GM13977 (cell line): ENCODE results near the gene EDEM1.

ENCODE experiments used
- DNase-seq: peaks from one replicate; pipeline ENCODE4 v3.0.0; 2012; ENCODE audit warnings: low spot score
- in situ Hi-C: fragments of 300-500 bp; cut with MboI; formaldehyde crosslinking; loops from one replicate; pipeline ENCODE4 v1.12.0; 2022; ENCODE audit warnings: low sequenced_read_pairs, low pct_unique_long_range_greater_than_20kb, mixed read lengths, inconsistent platforms; ENCODE audit not compliant: unreplicated experiment
- TF ChIP-seq, protein P1 (sequence below): IDR thresholded peaks from 2 replicates; pipeline ENCODE4 v1.5.1; 2012; ENCODE audit warnings: mild to moderate bottlenecking, control low read depth; ENCODE audit not compliant: insufficient read depth; ENCODE audit errors: extremely low read depth, missing control alignments

The EDEM1 gene

DNA sequence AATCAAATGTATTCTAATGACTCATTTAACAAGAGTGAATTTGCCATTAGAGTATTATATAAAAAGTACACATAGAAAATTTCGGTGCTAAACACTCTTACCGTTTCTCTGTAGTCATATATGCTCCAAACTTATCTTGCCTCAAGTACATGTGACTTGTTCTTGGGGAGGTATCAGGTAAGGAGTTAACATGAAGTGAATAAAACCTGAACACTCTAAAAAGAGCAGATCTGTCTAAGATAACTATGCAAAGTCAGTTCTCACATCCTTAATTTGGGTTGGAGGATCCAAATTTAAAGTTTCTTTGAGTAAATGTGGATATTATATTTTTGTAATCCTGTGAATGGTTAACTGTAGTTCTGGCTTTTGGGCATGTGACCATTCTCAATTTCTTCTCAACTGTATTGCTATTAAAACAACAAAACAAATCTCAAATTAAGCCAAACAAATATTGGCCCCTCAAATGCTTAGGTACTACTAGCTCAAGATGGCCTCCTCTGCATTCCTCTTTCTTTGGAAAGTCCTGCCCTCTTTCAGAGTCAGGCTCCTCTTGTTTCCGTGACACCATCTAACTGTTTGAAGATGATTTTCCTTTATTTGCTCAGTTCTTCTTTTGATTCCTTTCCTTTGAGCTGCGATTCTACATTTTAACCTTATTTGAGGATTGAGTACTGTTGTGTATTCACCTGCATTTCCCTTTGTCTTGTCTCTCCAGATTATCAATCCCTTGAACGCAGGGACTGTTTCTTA, 4.2 kb downstream of the EDEM1 start:
- in situ Hi-C loops, result loop anchor here (10.0 kb wide), 1 partner anchor 57 kb away; no protein-coding TSS in a partner anchor
- DNase-seq, result no peak
- TF ChIP-seq, protein P1, sequence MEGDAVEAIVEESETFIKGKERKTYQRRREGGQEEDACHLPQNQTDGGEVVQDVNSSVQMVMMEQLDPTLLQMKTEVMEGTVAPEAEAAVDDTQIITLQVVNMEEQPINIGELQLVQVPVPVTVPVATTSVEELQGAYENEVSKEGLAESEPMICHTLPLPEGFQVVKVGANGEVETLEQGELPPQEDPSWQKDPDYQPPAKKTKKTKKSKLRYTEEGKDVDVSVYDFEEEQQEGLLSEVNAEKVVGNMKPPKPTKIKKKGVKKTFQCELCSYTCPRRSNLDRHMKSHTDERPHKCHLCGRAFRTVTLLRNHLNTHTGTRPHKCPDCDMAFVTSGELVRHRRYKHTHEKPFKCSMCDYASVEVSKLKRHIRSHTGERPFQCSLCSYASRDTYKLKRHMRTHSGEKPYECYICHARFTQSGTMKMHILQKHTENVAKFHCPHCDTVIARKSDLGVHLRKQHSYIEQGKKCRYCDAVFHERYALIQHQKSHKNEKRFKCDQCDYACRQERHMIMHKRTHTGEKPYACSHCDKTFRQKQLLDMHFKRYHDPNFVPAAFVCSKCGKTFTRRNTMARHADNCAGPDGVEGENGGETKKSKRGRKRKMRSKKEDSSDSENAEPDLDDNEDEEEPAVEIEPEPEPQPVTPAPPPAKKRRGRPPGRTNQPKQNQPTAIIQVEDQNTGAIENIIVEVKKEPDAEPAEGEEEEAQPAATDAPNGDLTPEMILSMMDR, result no peak

DNA sequence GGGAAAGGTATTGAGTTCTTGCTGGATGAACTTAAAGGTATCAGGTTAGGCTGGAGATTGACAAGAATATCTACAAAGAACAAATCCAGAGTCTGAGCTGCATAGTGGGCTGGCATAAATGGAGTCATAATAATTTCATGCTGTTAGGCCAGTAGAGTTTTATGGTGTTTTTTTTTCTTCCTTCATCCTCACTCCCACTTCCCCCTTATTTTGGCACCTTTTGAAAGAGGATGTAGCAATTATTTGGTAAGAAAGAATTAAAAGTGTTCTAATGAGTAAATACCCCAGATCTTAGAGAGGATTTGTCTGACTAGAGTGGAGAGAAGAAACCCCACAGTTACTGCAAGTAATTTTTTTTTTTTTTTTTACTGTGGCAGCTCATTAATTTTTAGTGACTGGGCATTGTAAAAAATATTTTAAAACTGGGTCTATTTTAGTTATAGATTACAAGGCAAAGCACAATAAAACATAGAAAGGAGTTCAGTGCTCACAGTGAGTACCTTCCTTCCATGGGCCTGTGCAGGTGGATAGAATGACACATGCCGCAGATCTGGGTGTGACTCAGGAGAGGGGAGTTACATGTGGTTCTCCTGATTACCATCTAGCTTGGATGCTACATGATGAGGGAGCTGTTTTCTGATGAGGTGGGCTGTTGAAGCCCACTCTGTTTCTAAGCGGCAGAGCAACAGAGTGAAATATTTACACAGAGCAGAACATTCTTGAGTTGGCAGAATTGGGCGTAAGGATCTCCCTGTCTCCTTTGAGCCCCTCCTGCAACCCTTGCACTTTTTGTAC, 5.3 kb downstream of the EDEM1 start:
- in situ Hi-C loops, result loop anchor here (10.0 kb wide), 1 partner anchor 58 kb away; no protein-coding TSS in a partner anchor
- TF ChIP-seq, protein P1, result no peak
- DNase-seq, result no peak

DNA sequence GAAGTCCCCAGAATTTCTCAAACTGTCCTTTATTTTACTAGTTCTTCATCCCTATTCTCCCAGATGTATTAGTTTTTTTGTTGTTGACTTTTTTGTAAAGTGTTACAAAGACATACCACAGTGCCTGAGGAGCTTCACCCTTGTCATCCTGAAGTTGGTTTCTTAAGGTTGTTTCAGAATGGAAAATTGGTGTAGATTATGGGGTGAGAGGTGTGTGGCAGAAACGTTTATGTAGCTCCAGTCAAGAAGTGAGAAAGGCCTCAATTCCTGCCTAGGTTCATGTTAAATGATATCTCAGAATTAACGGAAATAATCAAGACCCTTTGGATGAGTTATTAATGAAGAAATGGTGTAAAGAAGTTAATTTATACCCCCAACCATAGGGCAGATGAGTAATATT, 6.8 kb downstream of the EDEM1 start:
- DNase-seq, result no peak
- TF ChIP-seq, protein P1, result no peak
- in situ Hi-C loops, result loop anchor here (10.0 kb wide), 1 partner anchor 60 kb away; no protein-coding TSS in a partner anchor

DNA sequence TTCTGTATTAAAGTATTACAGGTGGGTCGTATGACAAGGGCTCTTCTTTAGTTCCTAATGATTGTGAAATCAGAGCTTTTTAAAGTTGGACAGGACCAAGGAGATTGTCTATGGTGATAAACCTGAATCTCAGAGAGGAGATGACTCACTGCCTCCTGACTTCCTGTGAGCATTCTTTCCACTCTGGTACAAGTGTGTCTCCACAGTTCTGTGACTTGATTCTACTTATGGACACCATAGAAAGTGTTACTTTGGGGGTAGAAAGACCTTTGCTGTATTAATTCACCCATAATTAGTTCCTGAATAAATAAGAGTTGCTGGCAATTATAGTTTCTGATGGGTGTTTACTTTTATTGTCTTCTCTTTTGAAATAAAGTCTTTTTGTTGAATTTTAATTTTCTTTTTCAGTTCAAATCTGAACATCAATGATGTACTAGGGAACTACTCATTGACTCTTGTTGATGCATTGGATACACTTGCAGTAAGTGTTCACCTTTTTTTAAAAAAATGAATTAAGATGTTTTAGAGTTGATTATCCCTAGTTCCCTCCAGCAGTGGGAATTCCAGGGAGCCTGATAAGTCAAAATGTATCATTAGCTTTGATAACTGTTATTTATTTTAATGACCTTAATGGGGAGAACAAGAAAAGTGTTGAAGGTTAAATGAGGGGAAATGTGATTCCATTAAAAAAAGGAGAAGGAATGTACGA, 7.4 kb downstream of the EDEM1 start:
- in situ Hi-C loops, result loop anchor here (10.0 kb wide), 1 partner anchor 60 kb away; no protein-coding TSS in a partner anchor
- DNase-seq, result peak; percentile 24

DNA sequence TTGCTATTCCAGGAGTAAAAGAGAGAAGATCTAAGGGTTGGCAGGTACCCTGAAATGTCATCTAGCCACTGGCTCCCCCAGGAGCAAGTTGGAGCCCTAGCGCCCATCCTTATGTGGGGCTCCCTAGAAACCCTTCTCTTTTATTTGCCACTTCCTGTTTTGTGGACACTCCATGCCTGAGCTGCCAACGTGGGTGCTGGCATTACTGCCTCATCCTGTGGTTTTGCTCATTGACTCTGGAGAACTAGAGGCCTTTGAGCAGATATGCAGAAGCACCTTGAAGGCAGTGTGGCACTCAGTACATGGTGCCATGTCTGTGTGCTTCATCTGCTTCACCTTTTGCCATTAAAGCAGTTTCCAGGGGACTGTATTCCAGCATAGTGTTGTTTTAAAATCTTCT, 8.1 kb downstream of the EDEM1 start:
- in situ Hi-C loops, result loop anchor here (10.0 kb wide), 1 partner anchor 61 kb away; no protein-coding TSS in a partner anchor
- DNase-seq, result no peak
- TF ChIP-seq, protein P1, result no peak

More for the DNA sequence above, 7.4 kb downstream of the EDEM1 start:
- TF ChIP-seq, protein P1, result no peak

DNA sequence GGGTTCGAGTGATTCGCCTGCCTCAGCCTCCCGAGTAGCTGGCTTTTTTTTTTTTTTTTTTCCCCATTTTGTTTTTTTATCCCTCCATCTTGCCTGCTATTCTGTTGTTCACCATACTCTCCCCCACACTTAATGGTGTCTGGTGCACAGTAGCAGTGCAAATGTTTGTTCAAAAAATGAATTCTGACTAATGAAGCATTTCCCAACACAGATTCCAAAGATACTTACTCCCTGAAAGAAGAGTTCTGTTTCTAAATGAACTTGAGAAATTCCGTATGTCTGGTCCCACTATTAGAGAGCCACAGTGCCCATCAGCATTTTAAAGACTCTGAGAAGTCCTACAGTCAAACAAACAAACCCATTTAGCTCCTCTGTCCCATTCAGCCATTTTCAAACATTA, 9.5 kb downstream of the EDEM1 start:
- in situ Hi-C loops, result loop anchor here (10.0 kb wide), 1 partner anchor 62 kb away; no protein-coding TSS in a partner anchor
- TF ChIP-seq, protein P1, result no peak
- no peak for DNase-seq
